Measurements from ENCODE around the gene CNGB1.

DNA sequence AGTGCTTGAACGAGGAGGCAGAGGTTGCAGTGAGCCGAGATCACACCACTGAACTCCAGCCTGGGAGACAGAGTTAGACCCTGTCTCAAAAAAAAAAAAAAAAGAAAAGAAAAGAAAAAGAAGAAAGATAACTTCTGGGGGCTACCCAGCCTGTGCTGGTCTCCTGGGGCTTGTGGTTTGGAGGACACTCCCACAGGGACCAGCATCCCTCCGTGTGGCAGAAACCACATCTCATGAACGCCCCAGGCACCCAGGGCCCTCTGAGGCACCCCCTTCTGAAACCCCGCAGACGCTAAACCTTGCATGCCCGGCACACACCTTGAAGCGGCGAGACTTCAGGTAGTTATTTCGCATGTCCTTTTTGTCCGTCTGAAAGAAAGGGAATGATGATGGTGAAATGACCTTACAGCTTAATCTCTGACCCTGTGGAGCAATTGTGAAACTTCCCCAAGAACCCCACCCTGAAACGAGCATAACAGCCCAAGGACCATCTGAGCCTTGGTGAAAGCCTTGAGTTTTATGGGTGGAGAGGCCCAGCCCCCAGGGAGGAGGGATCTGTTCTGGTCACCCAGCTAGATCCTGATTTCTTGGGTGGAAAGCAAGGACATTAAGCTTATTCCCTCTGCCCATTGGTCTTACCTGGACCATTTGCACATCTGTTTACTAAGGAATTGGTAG lies 55.0 kb downstream of the CNGB1 start:
- TF ChIP-seq, protein P1, sequence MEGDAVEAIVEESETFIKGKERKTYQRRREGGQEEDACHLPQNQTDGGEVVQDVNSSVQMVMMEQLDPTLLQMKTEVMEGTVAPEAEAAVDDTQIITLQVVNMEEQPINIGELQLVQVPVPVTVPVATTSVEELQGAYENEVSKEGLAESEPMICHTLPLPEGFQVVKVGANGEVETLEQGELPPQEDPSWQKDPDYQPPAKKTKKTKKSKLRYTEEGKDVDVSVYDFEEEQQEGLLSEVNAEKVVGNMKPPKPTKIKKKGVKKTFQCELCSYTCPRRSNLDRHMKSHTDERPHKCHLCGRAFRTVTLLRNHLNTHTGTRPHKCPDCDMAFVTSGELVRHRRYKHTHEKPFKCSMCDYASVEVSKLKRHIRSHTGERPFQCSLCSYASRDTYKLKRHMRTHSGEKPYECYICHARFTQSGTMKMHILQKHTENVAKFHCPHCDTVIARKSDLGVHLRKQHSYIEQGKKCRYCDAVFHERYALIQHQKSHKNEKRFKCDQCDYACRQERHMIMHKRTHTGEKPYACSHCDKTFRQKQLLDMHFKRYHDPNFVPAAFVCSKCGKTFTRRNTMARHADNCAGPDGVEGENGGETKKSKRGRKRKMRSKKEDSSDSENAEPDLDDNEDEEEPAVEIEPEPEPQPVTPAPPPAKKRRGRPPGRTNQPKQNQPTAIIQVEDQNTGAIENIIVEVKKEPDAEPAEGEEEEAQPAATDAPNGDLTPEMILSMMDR (IDR thresholded peaks at IDR 0.05): no peak
- no peak for TF ChIP-seq POLR2A (IDR thresholded peaks at IDR 0.05)

All from Peyer's patch (tissue), 4 donors.